Cerebellar cortex (tissue), 1 donor: Measurements from ENCODE around the gene LENG9.
"Not testable (repeated sequence)": the region's sequence is repeated elsewhere in the genome, so short reads cannot be mapped to it uniquely, and the experiment has no call there.

Experiments used
- DNase-seq: peaks from one replicate; pipeline ENCODE4 v3.0.0-alpha.2; 2015; ENCODE audit warnings: low spot score

Gene LENG9

GRCh38 chr19:54459282-54460229 lies 4.0 kb downstream of the LENG9 start:
- DNase-seq: no peak

- no peak for DNase-seq
Measured at GRCh38 chr19:54458648-54459281, 4.8 kb downstream of the LENG9 start.

GRCh38 chr19:54457773-54458647 lies 5.6 kb downstream of the LENG9 start:
- no peak for DNase-seq

DNA sequence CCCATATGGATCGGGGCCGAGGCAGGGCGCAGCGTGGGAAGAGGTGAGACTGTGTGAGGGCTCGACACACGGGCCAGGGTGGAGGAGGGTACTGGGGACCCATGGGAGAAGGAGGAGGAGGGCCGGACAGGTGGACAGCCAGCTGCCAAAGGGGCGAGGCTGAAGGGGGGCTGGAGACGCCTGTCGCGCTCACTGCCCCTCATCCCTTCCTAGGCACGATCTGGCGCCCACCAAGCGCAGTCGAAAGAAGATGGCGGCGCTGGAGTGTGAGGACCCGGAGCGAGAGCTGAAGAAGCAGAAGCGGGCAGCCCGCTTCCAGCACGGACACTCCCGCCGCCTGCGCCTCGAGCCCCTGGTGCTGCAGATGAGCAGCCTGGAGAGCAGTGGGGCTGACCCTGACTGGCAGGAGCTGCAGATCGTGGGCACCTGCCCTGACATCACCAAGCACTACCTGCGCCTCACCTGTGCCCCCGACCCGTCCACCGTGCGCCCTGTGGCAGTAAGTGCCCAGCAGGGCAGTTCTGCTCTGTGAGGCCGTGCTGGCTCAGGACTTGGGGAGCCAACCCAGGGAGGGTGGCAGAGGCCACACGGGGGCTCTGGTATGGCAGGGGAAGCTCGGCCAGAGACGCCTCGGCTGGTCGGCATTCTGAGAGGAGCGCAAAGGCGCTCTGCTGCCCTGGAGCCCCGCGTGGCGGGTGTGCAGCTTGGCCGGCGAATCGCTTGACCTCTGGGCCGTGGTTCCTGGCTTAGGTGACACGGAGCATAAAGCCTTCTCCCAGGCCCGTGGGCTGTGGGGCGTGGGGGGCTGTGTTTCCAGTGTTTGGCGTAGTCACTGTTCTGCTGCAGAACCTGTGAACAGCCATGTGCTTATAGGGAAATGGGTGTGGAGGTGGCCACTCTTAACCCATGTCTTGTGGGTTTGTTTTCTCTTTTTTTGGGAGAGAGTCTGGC lies 6.9 kb downstream of the LENG9 start:
- no peak for DNase-seq

DNA sequence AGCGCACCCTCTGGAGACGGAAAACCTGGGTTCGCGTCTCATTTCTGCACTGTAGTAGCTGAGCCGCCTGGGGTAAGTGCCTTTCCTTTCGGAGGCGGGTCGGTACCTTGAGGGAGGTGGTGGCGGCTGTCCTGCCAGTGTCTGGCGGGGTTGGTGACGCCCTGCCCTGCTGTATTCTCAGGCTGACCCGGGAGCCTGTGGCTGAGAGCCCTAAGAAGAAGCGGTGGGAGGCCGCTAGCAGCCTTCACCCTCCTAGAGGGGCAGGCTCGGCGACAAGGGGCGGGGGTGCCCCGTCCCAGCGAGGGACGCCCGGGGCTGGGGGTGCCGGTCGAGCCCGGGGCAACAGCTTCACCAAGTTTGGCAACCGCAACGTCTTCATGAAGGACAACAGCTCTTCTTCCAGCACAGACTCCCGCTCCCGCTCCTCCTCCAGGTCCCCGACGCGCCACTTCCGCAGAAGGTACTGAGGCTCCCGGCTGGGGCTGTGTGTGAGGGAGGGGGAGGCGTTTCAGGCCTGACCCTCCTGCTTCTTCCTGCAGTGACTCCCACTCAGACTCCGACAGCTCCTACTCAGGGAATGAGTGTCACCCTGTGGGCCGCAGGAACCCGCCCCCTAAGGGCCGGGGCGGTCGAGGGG lies 7.7 kb downstream of the LENG9 start:
- no peak for DNase-seq

- DNase-seq: no peak
Measured at GRCh38 chr19:54454781-54455675, 8.6 kb downstream of the LENG9 start.

DNA sequence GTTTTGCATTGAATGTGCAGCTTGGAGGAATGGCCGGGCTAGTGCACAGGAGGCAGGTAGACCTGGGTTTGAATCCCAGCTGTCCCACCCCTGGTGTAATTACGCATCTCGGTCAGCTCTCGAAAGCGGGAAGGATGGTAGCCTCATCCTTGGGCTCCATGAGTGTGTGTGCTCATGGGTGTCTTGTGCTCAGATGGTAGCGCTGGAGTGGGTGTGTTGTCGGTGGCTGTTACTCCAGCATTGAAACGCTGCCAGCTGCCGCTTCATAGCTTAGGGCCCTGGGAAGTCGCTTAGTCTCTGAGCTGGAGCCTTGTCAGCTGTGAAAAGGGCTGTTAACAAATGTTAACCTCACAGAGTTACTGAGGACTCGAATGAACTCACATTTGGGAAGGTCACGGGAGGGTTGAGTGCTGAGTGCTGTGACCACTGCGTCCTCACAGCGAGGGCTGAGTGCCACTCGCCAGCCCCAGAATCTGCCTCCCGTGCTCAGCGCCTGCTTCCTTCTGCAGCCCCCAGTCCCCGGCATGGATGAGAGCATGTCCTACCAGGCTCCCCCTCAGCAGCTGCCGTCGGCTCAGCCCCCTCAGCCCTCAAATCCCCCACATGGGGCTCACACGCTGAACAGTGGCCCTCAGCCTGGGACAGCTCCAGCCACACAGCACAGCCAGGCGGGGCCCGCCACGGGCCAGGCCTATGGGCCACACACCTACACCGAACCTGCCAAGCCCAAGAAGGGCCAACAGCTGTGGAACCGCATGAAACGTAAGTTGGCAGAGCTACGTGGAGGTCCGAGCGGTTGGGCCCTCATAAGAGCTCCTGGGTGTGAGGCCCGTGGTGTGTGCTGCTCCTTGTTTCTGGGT lies 9.4 kb downstream of the LENG9 start:
- no peak for DNase-seq

- no peak for DNase-seq
Measured at GRCh38 chr19:54452626-54453025, 11.0 kb downstream of the LENG9 start.

DNA sequence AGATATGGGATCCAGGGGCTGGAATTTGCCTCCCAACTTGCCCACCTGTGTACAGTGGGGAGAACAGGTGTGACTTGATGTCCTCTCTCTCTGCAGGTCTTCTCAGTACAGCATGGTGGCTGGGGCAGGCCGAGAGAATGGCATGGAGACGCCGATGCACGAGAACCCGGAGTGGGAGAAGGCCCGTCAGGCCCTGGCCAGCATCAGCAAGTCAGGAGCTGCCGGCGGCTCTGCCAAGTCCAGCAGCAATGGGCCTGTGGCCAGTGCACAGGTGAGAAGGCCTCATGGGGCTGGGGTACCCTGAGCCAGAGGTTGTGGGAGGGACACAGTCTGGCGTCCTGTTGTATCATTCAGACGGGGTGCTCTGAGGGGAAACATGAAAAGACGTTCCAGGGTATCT lies 11.6 kb downstream of the LENG9 start:
- no peak for DNase-seq

GRCh38 chr19:54451331-54451871 lies 12.2 kb downstream of the LENG9 start:
- no peak for DNase-seq

DNA sequence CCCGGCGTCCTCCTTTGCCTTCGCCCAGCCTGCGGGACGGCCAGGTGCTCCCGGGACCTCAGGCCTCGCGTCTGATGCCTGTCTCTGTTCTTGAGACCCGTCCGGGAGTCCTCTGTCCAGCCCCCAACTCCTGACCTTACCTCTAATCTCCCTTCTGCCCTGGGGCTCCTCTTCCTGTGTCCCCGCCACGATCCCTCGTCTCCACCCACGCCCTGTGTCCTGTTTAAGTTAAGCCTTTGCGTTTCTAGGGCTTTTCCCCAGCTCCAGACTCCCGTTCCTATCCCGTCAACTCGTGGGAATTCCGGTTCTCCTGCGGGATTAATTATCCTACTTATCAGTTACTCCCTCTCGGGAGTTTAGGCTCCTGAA lies 13.9 kb downstream of the LENG9 start:
- no peak for DNase-seq

GRCh38 chr19:54448774-54449700 lies 14.5 kb downstream of the LENG9 start, which contains the start of gene LENG8:
LENG8 (plus strand) TSS chr19:54449199; CDS start chr19:54451345, 2,146 bp downstream.
- peak; percentile 98 for DNase-seq

DNA sequence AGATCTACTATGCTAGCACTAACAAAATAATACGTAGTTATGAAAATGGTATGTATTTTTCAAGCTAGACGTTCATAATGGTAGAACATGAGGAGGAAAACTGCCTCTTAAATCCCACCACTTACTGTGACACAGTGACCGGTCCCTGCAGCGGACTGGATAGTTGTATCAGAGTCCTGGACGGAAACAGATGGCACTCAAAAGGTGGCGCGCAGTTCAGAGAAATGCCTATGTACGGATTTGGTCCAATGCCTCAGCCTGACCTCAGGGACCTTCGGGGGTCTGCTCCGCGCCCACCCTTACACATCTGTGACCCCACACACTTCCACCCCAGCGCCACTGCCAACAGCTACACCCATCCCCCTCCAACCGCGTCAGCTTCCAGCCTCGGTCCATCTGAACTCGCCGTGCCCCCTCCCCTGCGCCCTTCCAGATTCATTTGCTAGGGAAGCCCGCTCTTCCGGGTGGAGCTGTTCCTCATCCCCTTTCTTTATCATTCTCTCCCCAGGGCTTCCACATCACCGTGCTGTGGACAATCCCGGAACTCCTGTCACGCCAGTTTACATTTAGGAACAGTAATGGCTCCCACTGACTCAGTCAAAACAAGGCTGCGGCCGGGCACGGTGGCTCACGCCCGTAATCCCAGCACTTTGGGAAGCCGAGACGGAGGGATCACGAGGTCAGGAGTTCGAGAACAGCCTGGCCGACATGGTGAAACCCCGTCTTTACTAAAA lies 15.4 kb downstream of the LENG9 start:
- DNase-seq: peak; percentile 65

DNA sequence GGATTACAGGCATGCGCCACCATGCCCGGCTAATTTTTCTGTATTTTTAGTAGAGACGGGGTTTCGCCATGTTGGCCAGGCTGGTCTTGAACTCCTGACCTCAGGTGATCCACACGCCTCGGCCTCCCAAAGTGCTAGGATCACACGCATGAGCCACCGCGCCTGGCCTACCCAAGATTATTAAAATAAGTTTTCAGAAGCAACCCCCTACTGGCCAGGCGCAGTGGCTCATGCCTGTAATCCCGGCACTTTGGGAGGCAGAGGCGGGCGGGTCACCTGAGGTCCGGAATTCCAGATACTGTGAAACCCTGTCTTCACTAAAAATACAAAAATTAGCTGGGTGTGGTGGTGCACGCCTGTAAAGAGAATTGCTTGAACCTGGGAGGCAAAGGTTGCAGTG lies 17.2 kb downstream of the LENG9 start:
- DNase-seq: not testable (repeated sequence)

GRCh38 chr19:54444737-54445136 lies 18.8 kb downstream of the LENG9 start:
- DNase-seq: no peak

GRCh38 chr19:54440641-54441040 lies 22.9 kb downstream of the LENG9 start:
- no peak for DNase-seq
